GM04503 (cell line): ENCODE results near the gene SIRT5.

Experiments
- DNase-seq: peaks from one replicate; pipeline ENCODE4 v3.0.0-alpha.2; 2012; ENCODE audit warnings: low read depth

Gene SIRT5

DNA sequence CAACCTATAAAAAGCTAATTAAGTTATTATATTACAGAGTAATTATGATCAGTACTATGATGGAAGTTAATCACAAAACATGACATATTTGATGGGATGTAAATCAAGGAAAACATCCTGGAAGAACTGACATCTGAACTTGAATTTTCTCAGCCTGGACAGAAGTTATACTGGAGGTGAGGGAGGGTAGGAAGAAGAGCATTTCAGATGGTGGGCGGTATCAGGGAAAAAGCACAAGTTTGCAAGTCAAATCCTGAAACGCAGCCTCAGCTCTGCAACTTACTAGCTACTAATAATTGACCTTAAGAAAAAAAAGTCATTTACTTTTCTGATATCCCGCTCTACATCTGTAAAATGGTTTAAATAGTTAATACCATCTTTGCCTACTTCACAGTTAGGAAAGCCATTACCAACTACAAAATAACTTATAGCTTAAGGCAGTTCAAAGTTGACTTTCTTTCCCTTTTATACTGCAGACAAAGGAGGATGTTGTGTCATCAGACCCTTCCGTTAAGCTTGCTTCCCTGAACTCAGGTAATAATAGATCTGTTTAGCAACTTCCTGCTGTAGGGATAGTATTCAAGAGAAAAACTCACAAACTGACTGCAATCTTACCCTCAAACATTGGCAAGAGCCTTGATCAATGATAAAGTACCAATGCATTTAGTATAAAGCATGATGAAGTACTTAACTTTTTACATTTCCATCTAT, 61.7 kb downstream of the SIRT5 start:
- DNase-seq, result no peak

DNA sequence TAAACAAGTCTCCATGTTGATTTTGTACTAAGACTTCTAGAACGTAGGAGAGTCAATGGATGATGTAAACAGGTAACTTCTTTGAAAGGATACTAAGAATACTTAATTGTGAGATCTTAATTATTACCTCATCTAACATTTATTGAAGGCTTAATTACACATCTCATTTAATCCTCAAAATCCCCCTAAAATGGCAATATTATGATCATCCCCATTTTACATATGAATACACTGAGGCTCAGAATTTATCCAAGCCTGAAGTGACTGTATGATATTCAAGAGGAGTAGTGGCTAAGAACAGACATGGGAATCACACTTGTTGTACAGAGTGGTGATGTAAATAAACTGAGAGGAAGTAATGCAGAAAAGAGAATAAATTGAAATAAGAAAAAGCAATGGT, 63.6 kb downstream of the SIRT5 start:
- DNase-seq, result no peak

DNA sequence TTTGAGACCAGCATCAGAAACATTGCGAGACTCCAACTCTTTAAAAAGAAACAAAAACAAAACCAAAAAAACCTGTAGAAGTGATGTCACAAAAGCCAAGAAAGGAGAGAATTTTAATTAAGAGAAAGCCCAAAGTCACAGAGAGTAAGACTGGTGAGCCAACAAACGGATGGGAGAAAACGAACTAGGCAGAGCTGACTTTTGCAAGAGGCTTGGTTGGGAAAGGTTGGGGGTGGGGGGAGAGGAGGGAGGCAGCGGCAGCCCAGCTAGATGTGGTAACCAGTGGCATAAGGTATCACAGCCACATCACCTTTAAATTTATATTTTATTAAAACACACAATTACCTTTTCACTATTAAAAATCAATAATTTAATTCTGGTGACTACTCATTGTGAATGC, 64.2 kb downstream of the SIRT5 start:
- DNase-seq, result no peak

DNA sequence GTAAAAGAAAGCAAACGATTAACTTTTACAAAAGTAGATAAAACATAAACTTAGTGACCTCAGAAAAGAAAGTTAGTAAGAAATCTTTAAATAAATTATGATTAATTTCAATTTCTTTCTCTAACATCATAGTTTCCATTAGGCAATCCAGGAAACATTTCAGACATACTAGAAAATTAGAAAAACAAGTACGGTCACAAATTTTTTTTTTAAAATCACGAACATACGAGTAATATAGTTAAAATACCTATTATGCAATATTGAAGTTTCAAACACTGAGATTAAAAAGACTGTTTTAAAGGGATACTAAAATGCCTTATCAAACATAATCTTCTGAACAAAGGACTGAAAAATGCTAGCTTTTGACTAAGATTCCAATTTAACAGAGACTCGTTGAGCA, 66.9 kb downstream of the SIRT5 start:
- DNase-seq, result no peak

DNA sequence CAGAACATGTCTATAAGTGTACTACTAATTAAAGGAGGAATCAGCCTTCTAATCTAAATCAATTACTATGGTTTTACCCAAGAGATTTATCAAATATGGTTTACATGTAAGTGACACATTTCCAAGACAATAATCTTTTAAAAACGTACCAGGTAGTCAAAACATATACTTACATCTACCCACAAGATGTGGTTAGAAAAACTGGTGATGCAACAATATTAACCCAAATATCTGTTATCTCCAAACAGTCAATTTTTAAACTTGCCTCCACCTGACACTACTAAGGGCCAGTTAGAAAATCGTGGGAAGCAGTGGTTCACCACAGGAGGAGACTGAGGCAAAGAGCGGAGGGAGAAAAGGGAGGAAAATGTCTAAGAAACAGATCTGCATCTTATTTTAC, 68.7 kb downstream of the SIRT5 start:
- DNase-seq, result no peak

DNA sequence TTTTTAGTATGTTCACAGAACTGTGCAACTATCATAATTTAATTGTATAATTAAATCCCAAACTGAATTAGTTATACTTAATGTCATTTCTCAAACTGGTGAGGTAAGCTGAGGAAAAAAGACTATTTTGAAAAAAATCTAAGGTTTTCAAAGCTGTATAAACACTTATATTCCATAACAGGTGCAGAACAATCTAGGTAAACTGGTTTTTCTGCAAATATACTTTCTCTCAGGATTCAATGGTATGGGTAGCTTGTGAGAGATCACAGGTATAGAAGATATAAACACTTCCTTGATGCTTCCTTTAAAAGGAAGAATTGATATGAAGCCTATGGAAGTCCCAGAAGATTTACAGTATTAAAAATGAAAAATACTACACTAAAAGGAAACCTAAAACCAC, 74.4 kb downstream of the SIRT5 start:
- no peak for DNase-seq

DNA sequence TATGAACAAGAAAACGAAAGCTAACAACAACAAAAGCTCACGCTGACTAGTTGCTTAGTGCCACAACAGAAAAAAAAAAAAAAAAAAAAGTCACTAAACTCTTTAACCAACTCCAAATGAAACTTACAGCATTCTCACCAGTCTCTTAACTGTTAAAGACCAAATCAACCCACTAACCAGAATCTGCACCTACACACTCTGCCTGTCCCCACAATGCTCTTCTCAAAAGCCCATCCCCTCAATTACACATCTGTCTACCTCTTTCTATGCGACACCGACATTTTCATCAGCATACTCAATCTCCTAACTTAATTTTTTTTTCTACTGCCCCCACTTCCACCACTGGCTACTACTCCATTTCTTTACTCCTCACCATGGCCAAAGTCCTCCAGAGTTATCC, 75.0 kb downstream of the SIRT5 start:
- DNase-seq, result no peak

DNA sequence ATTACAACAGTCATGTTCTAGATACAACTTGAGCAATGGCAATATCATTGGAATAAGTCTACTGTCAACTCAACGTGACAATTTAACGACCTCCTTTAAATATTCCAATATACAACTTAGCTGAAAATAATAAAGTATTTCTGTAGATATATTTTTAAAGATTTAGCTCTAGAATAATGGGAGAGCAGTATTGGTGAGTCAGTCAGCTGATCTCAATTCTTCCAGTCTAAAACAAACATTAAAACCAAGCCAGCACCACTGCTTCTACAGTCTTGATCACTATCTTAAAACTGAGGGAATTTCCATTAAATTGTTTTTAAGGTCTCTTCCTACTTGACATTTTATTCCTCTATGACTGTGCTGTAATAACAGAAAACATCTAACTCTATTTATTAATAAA, 78.9 kb downstream of the SIRT5 start:
- DNase-seq, result no peak

DNA sequence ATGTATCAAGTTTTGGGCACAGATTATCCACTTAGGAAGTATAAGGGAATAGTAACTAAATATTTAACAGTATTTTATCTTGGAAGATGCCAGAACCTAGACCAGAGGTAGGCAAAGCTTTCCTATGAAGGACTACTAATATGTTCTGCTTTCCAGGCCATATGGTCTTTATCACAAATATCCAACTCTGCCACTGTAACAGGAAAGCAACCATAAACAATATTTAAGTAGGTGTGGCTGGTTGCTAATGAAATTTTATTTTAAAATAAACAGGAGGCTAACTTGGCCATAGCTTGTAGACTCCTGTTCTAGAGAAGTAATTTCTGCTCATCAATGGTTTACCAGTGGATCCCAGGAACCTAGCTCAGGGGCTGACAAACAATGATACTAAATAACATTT, 80.1 kb downstream of the SIRT5 start:
- DNase-seq, result no peak

DNA sequence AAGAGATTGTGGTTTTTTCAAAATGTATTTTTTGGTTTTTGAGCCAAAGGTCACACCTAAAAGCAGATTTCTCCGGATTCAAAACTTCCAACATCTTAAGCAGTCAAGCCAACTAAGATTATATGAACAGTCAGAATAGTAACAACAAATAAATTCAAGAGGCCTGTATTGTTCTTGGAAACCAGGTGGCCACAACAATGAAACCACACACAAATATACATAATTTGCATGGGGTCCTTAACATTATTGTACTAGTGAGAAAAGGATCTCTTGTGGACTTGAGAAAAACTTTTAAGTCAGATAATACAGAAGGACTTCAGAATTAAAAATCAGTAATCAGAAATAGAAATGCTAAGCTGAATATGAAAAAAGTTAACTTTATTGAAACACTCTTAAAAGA, 81.3 kb downstream of the SIRT5 start:
- DNase-seq, result no peak

DNA sequence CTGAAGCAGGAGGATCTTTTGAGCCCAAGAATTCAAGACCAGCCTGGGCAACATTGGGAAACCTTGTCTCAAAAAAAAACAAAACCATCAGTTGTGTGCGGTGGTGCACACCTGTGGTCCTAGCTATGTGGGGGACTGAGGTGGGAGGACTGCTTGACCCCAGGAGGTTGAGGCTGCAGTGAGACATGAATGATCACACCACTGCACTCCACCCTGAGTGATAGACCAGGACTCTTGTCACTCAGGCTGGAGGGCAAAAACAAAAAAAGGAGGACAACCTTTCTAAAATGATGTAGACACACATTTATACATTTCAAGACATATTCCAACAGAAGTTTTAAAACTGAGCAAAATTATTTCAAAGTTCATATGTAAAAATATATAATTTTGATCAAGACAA, 85.9 kb downstream of the SIRT5 start:
- DNase-seq, result no peak

DNA sequence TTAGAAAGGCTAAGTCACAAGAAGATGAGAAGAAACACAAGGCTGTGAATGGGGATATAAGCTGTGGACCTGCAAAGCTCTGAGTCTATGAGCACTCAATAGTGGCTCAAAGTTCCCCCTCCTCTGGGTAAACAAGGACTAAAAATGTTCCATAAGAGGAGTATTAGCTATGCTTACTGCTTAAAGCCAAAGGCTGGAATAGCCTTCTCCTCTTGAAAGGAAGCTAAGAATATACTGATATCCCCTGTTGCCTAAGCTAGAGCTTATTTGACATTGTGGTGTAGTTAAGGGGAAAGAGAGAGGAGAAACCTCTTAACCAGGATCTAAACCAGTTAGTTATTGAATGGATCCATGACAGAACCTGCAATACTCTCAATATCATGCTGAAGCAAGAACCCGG, 86.5 kb downstream of the SIRT5 start:
- DNase-seq, result no peak

DNA sequence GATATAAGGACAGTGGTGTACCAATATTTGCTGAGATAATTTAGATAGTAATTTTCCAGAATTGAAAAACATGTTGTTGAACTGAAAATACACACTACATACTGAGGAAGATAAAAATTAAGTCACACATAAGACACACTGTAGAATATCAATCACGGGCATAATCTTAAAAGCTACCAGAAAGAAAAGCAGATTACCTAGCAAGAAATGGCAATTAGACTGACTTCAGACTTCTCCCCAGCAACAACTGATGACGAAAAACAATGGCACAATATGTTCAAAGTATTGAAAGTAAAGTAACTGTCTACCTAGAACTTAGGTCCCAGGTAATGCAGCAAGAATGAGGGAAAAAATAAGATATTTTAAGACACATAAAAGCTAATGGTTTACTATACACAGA, 87.2 kb downstream of the SIRT5 start:
- DNase-seq, result no peak

DNA sequence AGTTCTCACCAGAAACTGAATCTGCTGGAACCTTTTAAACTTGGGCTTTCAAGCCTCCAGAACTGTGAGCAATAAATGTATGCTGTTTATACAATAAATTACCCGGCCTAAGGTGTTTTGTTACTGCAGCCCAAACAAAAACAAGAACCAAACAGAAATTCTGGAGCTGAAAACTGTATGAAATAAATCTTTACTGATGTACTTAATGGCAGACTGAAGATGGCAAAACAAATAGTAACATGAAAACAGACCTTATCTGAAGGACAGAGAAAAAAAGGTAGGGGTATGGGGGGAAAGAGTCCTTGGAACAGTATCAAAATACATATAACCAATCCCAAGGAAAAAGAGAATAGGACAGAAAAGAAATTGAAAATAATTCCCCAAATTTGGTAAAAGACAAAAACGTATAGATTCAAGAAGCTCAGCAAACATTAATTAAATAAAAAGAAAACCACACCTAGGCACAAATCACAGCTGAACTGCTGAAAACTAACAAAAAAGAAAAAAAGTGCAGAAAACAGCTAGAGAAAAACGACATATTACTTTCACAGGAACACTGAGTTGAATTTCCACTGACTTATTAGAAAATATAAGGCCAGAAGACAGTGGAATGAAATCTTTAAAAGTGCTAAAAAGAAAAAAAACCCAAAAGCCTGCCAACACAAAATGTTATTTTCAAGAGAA, 88.4 kb downstream of the SIRT5 start:
- DNase-seq, result no peak

DNA sequence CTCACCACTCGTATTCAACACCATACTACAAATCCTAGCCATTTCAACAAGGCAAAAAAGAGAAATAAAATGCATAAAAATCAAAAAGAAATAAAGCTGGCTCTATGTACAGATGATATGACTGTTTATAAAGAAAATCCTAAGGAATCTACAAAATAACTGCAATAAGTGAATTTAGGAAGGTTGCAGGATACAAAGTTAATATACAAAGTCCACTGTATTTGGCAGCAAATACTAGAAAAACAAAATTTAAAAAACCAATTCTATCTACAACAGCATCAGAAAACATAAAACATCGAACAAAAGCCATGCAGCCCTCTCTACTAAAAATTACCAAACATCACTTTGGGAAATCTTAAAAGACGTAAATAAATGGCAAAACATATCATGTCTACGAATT, 89.6 kb downstream of the SIRT5 start:
- no peak for DNase-seq
